Measurements from ENCODE around the gene UNC5CL.

Gene UNC5CL

DNA sequence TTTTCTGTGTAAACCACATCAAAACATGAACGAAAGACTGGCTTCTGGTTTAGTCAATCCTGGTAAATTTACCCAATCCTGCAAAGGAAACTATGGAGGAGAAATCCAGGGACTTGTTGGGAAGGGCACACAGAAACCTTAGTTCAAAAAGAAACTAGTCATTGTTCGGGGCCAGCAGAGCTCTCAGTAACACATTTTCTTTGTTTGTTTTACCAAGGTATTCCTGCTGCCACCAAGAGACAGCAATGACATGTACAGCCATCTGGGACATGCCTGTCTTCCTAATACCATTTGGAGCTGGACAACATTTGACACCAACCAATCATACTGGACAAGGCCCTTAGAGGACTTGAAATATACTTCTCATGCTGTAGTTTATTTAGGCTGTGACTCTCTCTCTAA is 24.9 kb upstream of the UNC5CL start:
- no peak for DNase-seq (ENCODE audit: low read depth in 2 of 2)

DNA sequence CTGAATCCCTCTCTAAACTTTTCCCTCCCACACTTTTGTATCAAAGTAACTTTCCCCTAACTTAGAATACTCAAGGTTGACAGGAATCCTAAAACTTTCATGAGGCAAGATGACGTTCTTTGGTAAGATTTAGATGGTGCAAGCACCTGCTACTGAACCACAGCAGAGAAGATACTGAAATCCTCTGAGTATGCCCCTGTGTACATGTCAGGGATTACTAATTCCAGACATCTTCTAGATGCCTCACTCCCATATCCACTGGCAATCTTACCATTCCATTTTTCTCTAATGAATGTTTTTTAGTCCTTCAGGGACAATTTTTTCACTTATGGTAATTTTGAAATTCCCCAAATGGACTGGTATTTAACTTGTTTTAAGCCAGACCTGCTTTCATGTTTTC is 23.0 kb upstream of the UNC5CL start:
- no peak for DNase-seq (ENCODE audit: low read depth in 2 of 2)

DNA sequence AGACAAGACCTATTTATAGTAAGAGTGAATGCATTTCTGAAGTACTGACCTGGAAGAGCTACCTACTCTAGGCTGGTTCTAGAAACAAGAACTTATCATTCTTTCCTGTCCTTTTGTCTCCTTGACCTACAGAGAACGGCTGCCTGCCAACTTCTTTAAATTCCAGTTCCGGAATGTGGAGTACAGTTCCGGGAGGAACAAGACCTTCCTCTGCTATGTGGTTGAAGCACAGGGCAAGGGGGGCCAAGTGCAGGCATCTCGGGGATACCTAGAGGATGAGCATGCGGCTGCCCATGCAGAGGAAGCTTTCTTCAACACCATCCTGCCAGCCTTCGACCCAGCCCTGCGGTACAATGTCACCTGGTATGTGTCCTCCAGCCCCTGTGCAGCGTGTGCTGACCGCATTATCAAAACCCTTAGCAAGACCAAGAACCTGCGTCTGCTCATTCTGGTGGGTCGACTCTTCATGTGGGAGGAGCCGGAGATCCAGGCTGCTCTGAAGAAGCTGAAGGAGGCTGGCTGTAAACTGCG is 22.2 kb upstream of the UNC5CL start:
- DNase-seq (ENCODE audit: low read depth in 2 of 2), result no peak

DNA sequence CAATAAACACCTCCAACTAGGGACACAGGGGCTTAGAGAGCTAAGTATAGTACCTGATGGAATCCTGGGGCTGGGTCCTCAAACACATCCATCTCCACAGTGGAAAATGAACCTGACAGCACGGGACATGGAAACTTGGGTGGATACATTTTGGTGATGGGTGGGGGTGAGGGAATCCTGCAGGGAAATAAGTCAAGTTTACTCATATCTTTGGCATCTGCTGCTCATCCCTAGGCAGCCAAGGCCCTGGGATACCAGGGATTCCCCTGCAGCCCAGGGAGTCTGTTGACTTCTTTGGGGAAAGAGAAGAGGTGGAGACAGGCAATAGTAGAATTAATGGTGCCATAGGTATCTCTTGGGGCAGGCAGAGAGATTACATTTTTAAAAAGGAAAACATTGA is 20.5 kb upstream of the UNC5CL start:
- DNase-seq (ENCODE audit: low read depth in 2 of 2), result no peak

DNA sequence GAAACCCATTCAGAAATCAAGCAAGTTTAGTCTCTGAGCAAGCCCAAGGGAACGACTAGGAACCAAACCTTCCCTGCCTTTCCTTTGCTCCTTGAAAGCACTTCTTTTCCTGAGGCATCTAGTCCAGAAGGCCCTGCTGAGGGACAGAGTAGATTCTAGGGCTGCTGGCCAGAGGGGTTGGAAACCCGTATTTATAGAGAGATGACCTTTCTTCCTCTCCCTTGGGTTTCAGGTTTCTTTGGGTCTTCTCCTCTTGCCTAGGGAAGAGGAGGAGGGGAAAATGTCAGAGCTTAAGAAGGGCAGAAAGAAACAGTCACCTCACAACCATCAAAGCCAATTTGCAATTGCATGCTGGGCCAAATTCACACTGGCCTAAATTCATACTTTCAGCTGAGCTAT is 19.8 kb upstream of the UNC5CL start:
- no peak for DNase-seq (ENCODE audit: low read depth in 2 of 2)

DNA sequence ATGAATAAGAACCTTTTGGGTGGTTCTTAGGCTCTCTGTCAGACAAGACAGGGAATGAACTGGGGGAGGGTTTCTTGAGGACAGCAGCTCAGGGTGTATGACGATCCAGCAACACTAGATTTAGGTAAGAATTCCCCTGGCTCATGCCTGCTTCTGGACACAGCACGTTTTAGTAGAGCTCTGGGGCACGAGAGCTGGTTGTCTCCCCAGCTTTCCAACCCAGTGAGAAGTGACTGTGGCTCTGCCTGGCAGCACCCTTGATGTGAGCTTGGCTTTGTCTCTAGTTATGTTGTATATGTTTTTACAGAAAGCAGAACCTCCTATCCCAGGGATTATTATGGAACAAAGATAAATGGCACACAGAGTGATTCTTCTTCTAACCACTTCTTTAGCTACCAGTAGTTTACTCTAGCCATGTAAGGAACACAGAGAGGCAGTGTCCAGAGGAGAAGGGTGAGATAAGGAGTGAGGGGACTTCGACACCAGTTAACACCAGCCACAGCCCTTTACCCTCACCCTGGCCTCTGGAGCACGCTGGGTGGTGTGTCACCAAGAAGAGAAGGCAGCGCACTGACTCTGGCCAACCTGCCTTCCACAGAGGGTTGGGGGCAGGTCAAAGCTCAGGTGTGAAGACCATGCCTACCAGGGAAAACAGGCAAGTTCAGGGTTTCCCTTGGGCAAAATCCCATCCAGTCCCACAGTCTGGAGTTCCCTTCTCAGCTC is 17.9 kb upstream of the UNC5CL start:
- no peak for DNase-seq (ENCODE audit: low read depth in 2 of 2)

DNA sequence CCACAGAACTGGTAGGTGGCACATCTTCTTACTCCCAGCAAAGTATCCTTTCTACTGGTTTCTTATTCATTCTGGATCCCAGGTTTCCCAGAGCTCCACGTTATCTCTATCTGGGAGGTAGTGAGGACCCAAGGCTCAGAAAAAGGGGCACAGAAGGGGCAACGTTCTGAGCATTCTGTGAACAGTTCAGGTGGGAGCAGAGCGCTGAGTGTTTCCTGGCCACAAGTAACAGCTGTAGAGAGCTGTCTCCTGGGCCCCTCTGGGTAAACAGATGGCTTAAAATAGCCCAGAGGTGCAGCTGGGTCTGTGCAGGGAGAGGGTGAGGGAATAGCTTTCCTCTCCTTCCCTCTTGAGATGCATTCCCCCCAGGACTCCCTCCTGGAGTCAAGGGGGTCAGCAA is 16.1 kb upstream of the UNC5CL start:
- DNase-seq (ENCODE audit: low read depth in 2 of 2), result no peak

DNA sequence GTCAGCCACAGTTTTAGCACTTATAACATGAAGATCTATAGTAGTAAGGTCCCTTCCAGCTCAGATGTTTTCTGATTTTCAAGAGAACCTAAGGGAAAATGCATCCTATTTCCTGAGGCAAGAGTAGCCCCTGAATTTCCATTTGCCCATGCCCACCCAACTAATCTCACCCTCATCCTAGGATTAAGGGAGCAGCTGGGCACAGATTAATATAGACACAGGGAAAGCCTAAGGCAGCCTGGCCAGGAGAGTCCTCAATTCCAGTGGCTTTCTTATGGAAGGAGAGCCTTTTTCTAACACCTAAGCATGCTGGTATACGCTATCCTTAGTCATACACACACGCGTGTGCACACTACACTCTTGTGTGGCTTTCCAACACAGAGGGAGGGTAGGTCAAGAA is 15.5 kb upstream of the UNC5CL start:
- DNase-seq (ENCODE audit: low read depth in 2 of 2), result no peak

DNA sequence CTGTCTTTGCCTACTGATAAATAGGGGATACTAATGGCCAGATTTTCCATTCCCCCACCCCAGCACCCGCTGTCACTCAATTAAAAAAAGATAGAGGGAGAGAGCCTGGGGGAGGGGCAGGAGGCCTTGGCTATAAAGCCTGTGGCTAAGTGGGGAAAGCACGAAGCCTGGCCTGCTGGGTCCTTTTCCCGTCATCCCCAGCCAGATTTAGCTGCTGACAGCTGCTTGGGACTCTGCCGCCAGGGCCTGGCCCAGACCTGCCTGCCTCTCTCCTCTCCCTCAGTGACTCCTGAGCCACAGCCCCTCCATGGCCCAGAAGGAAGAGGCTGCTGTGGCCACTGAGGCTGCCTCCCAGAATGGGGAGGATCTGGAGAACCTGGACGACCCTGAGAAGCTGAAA is 14.0 kb upstream of the UNC5CL start, which contains the start of gene APOBEC2:
TSS of gene APOBEC2 (plus strand) at position 162 of the 400 bp plus-strand sequence. CDS start at position 308, 146 bp downstream.
- no peak for DNase-seq (ENCODE audit: low read depth in 2 of 2)

DNA sequence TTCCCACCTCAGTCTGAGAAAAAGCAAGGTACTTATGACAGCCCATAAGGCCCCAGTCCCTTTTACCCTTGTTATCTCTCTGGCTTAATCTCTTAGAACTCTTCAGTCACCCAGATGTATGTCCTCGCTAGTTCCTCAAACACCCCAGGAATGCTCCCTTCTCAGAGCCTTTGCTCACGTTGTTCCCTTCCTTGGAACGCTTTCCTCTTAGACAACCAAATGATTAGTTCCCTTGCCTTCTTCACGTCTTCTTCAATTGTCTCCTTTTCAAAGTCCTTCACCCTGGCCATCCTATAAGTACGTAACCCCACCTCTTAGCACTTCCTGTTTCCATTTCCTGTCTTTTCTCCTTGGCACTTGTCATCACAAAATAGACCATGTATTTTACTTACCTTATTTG is 12.9 kb upstream of the UNC5CL start:
- DNase-seq (ENCODE audit: low read depth in 2 of 2), result no peak

DNA sequence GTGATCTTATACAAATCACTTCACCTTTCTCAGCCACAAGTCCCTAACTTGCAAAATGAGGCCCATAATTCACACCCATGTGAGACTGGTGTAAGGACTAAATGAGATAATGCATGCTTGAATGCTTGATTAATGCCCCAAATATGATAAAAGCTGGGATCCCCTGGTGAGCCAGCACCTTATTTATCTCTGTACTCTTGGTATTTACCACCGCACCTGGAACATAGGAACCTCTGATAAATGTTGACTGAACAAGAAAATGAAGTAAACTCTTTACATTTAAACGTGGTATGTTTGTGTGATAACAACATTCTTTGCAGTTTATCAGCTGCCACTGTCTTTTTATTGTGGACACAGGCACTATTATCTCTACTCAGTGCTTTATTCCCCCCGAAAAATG is 11.5 kb upstream of the UNC5CL start:
- no peak for DNase-seq (ENCODE audit: low read depth in 2 of 2)

DNA sequence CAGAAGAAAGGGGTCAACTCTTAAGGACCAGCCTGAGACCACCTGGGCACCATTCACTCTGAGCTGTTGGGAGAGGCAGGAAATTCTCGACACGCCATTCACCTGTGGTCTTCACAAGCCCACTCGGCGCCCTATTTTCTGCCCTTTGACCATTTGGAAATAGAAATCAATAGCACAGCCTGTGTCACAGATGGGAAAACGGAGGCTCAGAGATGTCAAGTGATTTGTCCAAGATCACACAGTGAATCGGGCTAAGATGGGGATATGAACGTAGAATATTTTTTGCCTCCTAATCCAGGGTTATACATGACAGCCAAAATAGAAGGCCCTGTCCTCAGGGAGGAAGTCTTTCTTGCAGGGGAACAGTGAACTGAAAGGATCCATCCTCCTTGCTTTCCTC is 10.9 kb upstream of the UNC5CL start:
- DNase-seq (ENCODE audit: low read depth in 2 of 2), result no peak

DNA sequence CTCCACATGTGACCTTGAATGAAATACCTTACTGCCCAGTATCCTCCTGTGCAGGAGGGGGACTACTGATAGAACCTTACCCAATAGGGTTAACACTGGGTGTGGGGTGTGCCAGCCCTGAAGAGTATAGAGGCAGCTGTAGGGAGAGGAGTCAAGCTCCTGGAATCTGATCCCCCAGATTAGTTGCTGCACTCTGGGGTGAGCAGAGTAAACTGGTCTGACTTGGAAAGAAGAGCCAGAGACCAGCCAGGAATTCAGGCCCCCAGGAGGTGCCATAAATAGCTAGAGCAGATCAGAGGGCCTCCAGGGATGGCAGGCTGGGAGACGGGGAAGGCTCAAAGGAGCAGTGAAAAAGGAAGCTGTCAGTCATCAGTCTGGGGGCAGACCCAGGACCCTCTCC is 10.5 kb upstream of the UNC5CL start:
- DNase-seq (ENCODE audit: low read depth in 2 of 2), result no peak

DNA sequence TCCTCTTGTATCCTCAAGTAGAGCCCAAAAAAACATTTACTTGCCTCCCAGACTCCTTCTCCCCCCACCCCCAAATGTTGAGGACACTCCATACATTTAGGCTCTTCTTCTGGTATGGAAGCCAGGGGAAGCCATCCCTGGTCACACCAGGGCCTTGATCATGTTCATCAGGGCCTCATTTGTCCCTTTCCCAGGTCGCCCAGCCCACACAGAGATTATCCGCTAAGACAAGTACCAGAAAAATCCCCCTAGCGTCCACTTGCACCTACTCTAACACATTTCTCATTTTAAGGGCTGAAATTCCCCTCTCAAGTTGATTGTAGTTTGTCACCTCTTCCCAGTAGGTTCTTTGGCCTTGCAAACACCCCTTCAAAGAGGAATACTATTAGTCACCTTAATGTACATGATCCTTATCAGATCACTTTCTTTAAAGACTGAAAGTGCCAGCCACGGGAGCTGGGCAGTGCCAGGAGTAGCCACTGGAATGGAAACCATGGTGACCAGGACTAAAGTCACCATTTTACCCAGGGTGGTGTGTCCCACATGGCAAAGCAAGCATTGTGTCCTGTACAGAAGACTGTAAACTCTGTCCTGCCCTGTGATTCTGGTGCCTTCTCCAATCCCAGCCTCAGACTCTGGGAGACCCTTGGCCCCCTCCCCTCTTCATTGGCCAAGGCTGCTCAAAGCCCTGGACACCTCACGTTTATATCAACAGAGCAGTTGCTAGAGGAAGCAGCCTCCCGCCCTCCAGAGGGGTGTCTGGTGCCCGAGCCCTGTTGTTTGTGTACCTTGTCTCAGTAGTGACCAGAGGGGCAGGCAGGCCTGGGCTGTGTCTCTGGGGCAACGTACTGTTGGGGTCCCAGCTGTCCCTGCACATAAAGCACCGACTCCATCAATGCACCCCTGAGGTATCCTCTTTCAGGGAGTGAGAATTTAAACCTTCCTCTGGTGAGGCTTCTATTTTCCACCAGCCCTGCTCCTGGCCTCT is 9.0 kb upstream of the UNC5CL start:
- no peak for DNase-seq (ENCODE audit: low read depth in 2 of 2)

DNA sequence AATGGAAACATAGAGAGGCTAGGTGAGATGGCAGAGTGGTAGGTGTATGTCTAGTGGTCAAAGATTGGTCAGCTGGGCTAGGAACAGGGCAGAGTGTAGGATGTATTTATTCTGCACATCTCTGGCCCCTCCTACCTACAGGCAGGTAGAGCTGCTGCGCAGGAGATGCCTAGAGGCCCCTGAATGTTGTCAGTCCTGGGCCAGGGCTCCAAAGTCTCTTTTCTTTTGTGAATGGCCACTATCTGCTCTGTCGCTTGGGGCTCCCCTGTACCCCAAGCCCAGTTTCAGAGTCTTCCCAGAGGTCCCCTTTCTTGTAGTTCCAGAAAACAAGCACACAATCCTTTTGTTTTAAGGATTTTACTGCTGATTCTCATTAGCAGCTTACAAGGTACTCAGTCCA is 8.3 kb upstream of the UNC5CL start:
- DNase-seq (ENCODE audit: low read depth in 2 of 2), result no peak

DNA sequence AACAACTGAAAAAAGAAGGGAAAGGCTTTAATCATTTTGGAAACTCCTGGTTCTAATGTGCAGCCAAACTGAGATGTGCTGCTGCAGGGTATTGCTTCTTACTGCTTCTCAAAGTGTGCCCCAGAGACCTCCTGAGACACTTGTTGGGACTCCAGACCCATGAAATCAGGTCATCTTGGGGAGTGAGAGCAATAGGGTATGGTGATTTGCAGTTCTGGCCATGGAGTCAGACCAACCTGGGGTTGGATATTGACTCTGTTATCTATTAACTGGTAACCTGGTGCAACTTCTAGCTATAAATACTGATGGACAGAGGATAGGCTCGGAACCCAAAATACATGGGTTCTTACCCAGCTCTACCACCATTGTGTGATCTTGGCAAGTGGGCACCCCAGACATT is 7.1 kb upstream of the UNC5CL start:
- DNase-seq (ENCODE audit: low read depth in 2 of 2), result no peak

DNA sequence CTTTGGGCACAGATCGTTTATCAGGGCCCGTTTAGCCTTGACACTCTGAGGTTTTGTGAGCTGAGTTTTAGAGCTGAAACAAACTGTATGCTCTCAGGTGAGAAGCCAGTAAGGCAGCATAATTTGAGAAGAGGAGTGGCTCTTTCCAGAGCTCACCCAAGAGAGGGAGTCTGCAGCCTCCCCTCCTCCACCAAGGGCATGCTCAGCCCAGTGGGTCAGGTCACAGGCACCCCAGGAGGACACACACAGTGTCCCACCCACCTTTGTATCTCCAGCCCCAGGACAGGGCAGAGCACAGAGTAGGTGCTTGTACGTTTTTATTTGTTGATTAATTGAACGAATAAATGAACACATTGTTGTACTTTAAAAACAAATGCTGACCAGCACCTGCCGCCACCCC is 6.6 kb upstream of the UNC5CL start:
- DNase-seq (ENCODE audit: low read depth in 2 of 2), result no peak

DNA sequence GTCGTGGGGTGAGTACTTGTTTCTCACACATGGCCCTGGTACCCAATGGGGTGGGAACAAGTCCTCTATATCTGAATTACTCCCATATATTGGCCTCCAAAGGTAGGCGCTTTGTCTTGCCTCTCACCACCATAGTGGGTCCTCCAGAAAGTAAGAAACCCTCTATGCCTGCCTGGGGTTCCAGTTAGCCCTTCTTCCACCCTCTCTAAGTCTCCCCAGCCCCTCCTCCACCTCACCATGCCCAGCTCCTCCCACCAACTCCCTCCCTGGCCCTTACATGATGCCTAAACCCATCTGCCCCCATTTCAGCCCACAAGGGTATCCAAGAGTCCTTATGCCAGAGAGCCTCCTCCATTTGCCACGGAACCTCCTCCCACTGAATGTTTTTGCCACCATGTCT is 4.1 kb upstream of the UNC5CL start:
- DNase-seq (ENCODE audit: low read depth in 2 of 2), result no peak

DNA sequence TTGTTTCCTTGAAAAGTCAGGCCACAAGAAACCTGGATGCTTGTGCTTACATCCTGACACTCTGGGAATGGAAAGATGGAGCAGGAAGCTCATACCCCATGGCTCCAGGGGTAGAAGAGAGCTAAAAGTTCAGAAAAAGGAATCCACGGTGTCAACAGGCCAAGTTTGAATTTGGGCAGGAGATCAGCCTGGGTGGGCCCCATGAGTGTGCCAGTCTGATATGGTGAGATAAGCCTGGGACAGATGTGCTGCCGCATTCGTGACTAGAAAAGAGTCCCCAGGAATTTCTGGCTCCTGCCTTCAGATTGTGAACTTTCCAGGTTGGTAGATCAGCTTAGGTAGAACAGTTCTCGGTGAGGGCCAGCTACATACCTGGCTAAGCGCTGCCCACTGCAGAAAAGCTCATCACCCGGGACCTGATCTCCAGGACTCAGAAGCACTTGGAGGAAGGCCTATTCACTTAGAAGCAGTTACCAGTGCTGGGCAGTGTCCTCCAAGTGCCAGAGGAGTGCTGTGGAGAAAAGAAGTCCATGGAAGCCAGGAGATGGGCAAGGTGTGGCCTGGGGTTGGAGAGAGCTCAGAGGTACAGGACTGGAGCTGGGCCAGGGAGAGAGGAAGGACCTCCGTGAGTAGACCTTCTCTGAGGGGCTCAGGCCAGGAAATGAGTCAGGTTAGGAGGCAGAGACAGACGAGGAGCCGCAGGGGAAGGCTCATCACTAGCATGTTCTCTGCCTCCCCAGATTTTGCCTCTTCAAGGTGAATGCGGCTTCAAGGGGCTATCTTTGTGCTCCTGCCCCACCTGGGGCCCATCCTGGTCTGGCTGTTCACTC is 3.4 kb upstream of the UNC5CL start, which contains the start of gene TSPO2:
TSS of gene TSPO2 (plus strand) at position 242 of the 830 bp plus-strand sequence. CDS start at position 761, 519 bp downstream.
- DNase-seq (ENCODE audit: low read depth in 2 of 2), result no peak

DNA sequence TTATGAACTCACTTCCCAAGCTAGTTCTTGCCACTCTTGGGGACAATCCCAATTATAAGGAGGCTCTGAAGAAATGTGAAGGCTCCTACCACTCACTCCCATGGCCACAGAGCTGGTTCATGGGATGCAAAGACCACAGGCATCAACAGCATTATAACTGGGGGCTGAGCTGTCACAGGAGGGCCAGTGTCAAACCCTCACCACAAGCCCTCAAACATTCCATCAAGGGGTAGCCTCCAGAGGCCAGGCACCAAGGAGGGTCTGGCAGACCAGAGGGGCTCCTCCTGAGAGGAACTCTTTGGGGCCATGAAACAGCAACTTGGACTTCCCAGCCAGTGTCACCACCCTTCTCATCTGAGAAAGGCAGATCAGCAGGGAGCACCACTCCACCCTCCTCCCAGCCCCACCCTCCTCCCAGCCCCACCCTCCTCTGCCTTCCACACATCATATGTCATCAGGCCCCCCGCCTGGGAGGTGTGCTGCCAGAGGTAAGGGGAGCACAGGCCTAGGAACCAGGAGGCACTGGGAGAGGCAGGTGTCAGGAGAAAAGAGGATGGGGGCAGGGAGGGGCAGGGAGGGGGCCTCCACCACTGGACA is 2.0 kb upstream of the UNC5CL start:
- DNase-seq (ENCODE audit: low read depth in 2 of 2), result no peak
